Measurements from ENCODE around the gene CDK10. TPM values are rescaled to one million over a fixed set of nuclear protein-coding genes. Genes with fewer than 3 reads are reported as not detected.

Gene CDK10
- total RNA-seq, 1 experiment from 2014 or later: 52.6 TPM

- Histone ChIP-seq H3K27ac (ENCODE audit: low read length) (no peak overlapping the region), H3K4me3 (ENCODE audit: low read depth in 2 of 2, low read length in 2 of 2) (no peak overlapping the region), H3K36me3 (ENCODE audit: control insufficient read depth, insufficient read depth, low read length) (peaks cover under 1% of the 10 kb centered on the region; the same call in 1 of the 2 replicates), H3K4me1 (ENCODE audit: control insufficient read depth, insufficient read depth, low read length) (no peaks in the 10 kb centered on the region), H3K9me3 (ENCODE audit: control insufficient read depth, insufficient read depth, low read depth, low read length) (no peaks in the 10 kb centered on the region), H3K27me3 (ENCODE audit: control insufficient read depth, insufficient read depth, low read length) (no peaks in the 10 kb centered on the region)
- POLR2A ChIA-PET: no interaction called here
- DNase-seq (ENCODE audit: low read depth, low spot score) (no peak), ATAC-seq (no peak; the same call in 1 of the 2 replicates)
- intact Hi-C loops (cut with micrococcal nuclease; ENCODE audit: unreplicated experiment): no loop called here
- CTCF ChIA-PET: no interaction called here
- TF ChIP-seq POLR2AphosphoS5 (IDR thresholded peaks at IDR 0.05; ENCODE audit: low read depth, low read length): no peak
- TF ChIP-seq REST (IDR thresholded peaks at IDR 0.05; ENCODE audit: insufficient read depth in 1 of 2, low read depth in 2 of 2, low read length in 1 of 2): no peak
- no peak for TF ChIP-seq CTCF (IDR thresholded peaks at IDR 0.05)
- no peak for TF ChIP-seq SIN3A (IDR thresholded peaks at IDR 0.05; ENCODE audit: borderline replicate concordance, insufficient read depth, low read depth, low read length)
- no peak for TF ChIP-seq TCF7L2 (IDR thresholded peaks at IDR 0.05; ENCODE audit: low read depth, low read length)
- BruUV-seq (replicated peaks): no TSS peak
- in situ Hi-C loops (cut with HindIII; ENCODE audit: low pct_unique_long_range_greater_than_20kb, low sequenced_read_pairs): no loop called here
Measured at GRCh38 chr16:89651584-89651983, 34.9 kb upstream of the CDK10 start.

- BruUV-seq (replicated peaks): TSS peak; percentile 42
- CTCF ChIA-PET: no interaction called here
- no peak for ATAC-seq
- no peaks in the 10 kb centered on the region for H3K27me3 ChIP-seq (ENCODE audit: control insufficient read depth, insufficient read depth, low read length)
- no peaks in the 10 kb centered on the region for H3K9me3 ChIP-seq (ENCODE audit: control insufficient read depth, insufficient read depth, low read depth, low read length)
- DNase-seq (ENCODE audit: low read depth, low spot score): no peak
- no peaks in the 10 kb centered on the region for H3K4me1 ChIP-seq (ENCODE audit: control insufficient read depth, insufficient read depth, low read length)
- POLR2A ChIA-PET: interaction anchor here (0.6 to 0.7 kb wide), 2 partner anchors 63 to 177 kb away, joined by 3 to 19 read pairs; no protein-coding TSS in a partner anchor
- H3K4me3 ChIP-seq (ENCODE audit: low read depth in 2 of 2, low read length in 2 of 2): no peak overlapping the region
- in situ Hi-C loops (cut with HindIII; ENCODE audit: low pct_unique_long_range_greater_than_20kb, low sequenced_read_pairs) (no loop called here), intact Hi-C loops (cut with micrococcal nuclease; ENCODE audit: unreplicated experiment) (no loop called here)
- peaks cover 18% of the 10 kb centered on the region; the same call in 1 of the 2 replicates for H3K36me3 ChIP-seq (ENCODE audit: control insufficient read depth, insufficient read depth, low read length)
- H3K27ac ChIP-seq (ENCODE audit: low read length): no peak overlapping the region
- no peak for TF ChIP-seq CTCF (IDR thresholded peaks at IDR 0.05)
- TF ChIP-seq POLR2AphosphoS5 (IDR thresholded peaks at IDR 0.05; ENCODE audit: low read depth, low read length): no peak
- no peak for TF ChIP-seq SIN3A (IDR thresholded peaks at IDR 0.05; ENCODE audit: borderline replicate concordance, insufficient read depth, low read depth, low read length)
Measured at GRCh38 chr16:89653656-89654295, 32.7 kb upstream of the CDK10 start.
